ENCODE results near the gene SKAP2. TPM values are rescaled to one million over a fixed set of nuclear protein-coding genes. Genes with fewer than 3 reads are reported as not detected.

Gene SKAP2
- total and polyA plus RNA-seq, 2 donors (not counting 3 experiments of a cell fraction or from before 2014, with no cell fraction given): 4.0 to 27.6 TPM

DNA sequence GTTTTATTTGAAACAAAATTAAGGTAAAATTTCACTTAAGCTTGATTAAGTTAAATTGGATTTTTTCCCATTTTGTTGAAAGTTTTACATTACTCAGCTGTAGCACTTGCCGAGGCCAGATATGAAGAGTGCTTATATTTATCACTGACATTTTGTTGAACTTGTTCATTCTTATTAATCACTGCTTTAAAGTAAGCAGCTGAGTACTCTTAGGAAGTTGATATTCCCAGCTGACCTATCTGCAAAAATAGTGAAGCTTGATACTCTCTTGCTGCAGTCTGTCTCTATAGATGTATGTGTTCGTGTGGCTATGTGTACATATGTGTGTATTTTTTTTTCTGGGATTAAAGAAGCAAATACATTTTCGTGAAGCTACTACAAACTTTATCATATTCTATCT is 150.0 kb downstream of the SKAP2 start:
- Histone ChIP-seq H2AFZ (ENCODE audit: low read depth, low read length) (no peak overlapping the region), H3K27ac (ENCODE audit: insufficient read depth, low read depth, low read length) (no peak overlapping the region), H3K4me2 (ENCODE audit: insufficient read depth, low read length) (no peak overlapping the region), H3K36me3 (ENCODE audit: control insufficient read depth in 2 of 2, extremely low read depth in 1 of 2, insufficient read depth in 2 of 2, low read length in 2 of 2) (no peaks in the 10 kb centered on the region), H3K9ac (replicated peaks; ENCODE audit: extremely low read depth, insufficient read depth, low read length) (no peak overlapping the region), H3K9me3 (replicated peaks; ENCODE audit: control insufficient read depth, insufficient read depth, low read length) (no peaks in the 10 kb centered on the region), H3K4me3 (replicated peaks in 1 of 3; ENCODE audit: insufficient read depth in 1 of 3, low read depth in 1 of 3, low read length in 3 of 3) (no peak overlapping the region), H3K4me1 (ENCODE audit: control insufficient read depth, extremely low read depth, insufficient read depth, low read length) (no peaks in the 10 kb centered on the region), H3K9me1 (replicated peaks; ENCODE audit: control insufficient read depth, extremely low read depth, insufficient read depth, low read length) (no peaks in the 10 kb centered on the region), H4K20me1 (replicated peaks; ENCODE audit: control insufficient read depth, extremely low read depth, insufficient read depth, low read length) (no peaks in the 10 kb centered on the region), H3K27me3 (ENCODE audit: control insufficient read depth in 2 of 2, insufficient read depth in 2 of 2, low read length in 2 of 2) (no peaks in the 10 kb centered on the region), H3K79me2 (ENCODE audit: control insufficient read depth, insufficient read depth, low read length) (no peaks in the 10 kb centered on the region)
- DNase-seq (ENCODE audit: low read depth, low spot score) (no peak), FAIRE-seq (no peak)
- TF ChIP-seq EZH2 (IDR thresholded peaks at IDR 0.05; ENCODE audit: borderline replicate concordance, low read depth, low read length, severe bottlenecking) (no peak), MYC (IDR thresholded peaks at IDR 0.05; ENCODE audit: low read depth, low read length) (no peak), GATA2 (IDR thresholded peaks at IDR 0.05; ENCODE audit: insufficient read depth, insufficient read length, low read depth, low read length) (no peak), POLR2A (IDR thresholded peaks at IDR 0.05; ENCODE audit: low read depth, low read length) (no peak), POLR2AphosphoS5 (IDR thresholded peaks at IDR 0.05; ENCODE audit: insufficient read depth, low read depth, low read length) (no peak), FOS (IDR thresholded peaks at IDR 0.05; ENCODE audit: borderline replicate concordance, insufficient read depth, low read length) (no peak), JUN (IDR thresholded peaks at IDR 0.05; ENCODE audit: borderline replicate concordance, insufficient read depth, insufficient read length, low read depth) (no peak)
- TF ChIP-seq, protein P1, sequence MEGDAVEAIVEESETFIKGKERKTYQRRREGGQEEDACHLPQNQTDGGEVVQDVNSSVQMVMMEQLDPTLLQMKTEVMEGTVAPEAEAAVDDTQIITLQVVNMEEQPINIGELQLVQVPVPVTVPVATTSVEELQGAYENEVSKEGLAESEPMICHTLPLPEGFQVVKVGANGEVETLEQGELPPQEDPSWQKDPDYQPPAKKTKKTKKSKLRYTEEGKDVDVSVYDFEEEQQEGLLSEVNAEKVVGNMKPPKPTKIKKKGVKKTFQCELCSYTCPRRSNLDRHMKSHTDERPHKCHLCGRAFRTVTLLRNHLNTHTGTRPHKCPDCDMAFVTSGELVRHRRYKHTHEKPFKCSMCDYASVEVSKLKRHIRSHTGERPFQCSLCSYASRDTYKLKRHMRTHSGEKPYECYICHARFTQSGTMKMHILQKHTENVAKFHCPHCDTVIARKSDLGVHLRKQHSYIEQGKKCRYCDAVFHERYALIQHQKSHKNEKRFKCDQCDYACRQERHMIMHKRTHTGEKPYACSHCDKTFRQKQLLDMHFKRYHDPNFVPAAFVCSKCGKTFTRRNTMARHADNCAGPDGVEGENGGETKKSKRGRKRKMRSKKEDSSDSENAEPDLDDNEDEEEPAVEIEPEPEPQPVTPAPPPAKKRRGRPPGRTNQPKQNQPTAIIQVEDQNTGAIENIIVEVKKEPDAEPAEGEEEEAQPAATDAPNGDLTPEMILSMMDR (IDR thresholded peaks at IDR 0.05; ENCODE audit: extremely low read depth in 1 of 2, insufficient read depth in 1 of 2, low read depth in 1 of 2, low read length in 2 of 2): no peak
- TF ChIP-seq, protein P2, sequence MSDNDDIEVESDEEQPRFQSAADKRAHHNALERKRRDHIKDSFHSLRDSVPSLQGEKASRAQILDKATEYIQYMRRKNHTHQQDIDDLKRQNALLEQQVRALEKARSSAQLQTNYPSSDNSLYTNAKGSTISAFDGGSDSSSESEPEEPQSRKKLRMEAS (IDR thresholded peaks at IDR 0.05; ENCODE audit: insufficient read depth, insufficient read length): no peak
- no TSS peak for BruUV-seq (replicated peaks)
- dilution Hi-C loops (cut with MboI; ENCODE audit: extremely low pct_ligation_motif_present, low sequenced_read_pairs): no loop called here
- ChIA-PET POLR2A (no interaction called here), CTCF (no interaction called here)
- intact Hi-C loops (cut with micrococcal nuclease): no loop called here
